Kidney capillary endothelial cell (primary cell): Measurements from ENCODE around the gene MCOLN1.
"Not testable (repeated sequence)": the region's sequence is repeated elsewhere in the genome, so short reads cannot be mapped to it uniquely, and the experiment has no call there.

Source experiments
- DNase-seq: peaks from one replicate; pipeline ENCODE4 v3.0.0-alpha.2; 2018; ENCODE audit warnings: low spot score

Gene MCOLN1

GRCh38 chr19:7526059-7526929 is 3.9 kb downstream of the MCOLN1 start:
- DNase-seq = no peak

GRCh38 chr19:7527516-7528191 is 5.2 kb downstream of the MCOLN1 start:
- no peak for DNase-seq

- no peak for DNase-seq
Observed at GRCh38 chr19:7528192-7528519, 5.7 kb downstream of the MCOLN1 start.

- DNase-seq = no peak
Observed at GRCh38 chr19:7528522-7529245, 6.3 kb downstream of the MCOLN1 start.

GRCh38 chr19:7529246-7529600 is 6.8 kb downstream of the MCOLN1 start:
- DNase-seq = no peak

GRCh38 chr19:7529610-7530490 is 7.4 kb downstream of the MCOLN1 start:
- no peak for DNase-seq

- no peak for DNase-seq
Observed at GRCh38 chr19:7533281-7533885, 11.0 kb downstream of the MCOLN1 start.

- peak; percentile 62 for DNase-seq
Observed at GRCh38 chr19:7533925-7534480, 11.6 kb downstream of the MCOLN1 start.

GRCh38 chr19:7534531-7535046 is 12.2 kb downstream of the MCOLN1 start:
- peak; percentile 52 for DNase-seq

GRCh38 chr19:7535047-7535997 is 12.9 kb downstream of the MCOLN1 start, which contains the start of gene PNPLA6:
PNPLA6 (plus strand) TSS chr19:7535717; CDS start chr19:7535789, 72 bp downstream.
- DNase-seq = peak; percentile 86

GRCh38 chr19:7535998-7536695 is 13.7 kb downstream of the MCOLN1 start:
- no peak for DNase-seq

GRCh38 chr19:7538990-7539389 is 16.6 kb downstream of the MCOLN1 start:
- not testable (repeated sequence) for DNase-seq

- DNase-seq = no peak
Observed at GRCh38 chr19:7539827-7540425, 17.5 kb downstream of the MCOLN1 start.

GRCh38 chr19:7540761-7541474 is 18.5 kb downstream of the MCOLN1 start:
- no peak for DNase-seq

GRCh38 chr19:7541475-7541824 is 19.0 kb downstream of the MCOLN1 start:
- DNase-seq = no peak

- no peak for DNase-seq
Observed at GRCh38 chr19:7541828-7542443, 19.5 kb downstream of the MCOLN1 start.

- no peak for DNase-seq
Observed at GRCh38 chr19:7542556-7543348, 20.3 kb downstream of the MCOLN1 start.
